SK-N-SH treated with all-trans-retinoic acid at 6 μM for 48 hours (cell line): ENCODE results near the gene HEYL.

ENCODE experiments used
- ARNTL ChIP-seq: fragments of 450-650 bp; formaldehyde crosslinking; IDR thresholded peaks from 2 replicates; pipeline ENCODE4 v1.5.0; 2020; ENCODE audit warnings: low read depth, mild to moderate bottlenecking, moderate library complexity, borderline replicate concordance
- CSDC2 ChIP-seq: fragments of 250-450 bp; sonication (Bioruptor Pico); IDR thresholded peaks from 2 replicates; pipeline ENCODE4 v1.5.0; 2020; ENCODE audit warnings: mild to moderate bottlenecking, moderate library complexity
- GLIS3 ChIP-seq: fragments of 250-450 bp; sonication (Bioruptor Pico); IDR thresholded peaks from 2 replicates; pipeline ENCODE4 v1.5.0; 2020; ENCODE audit warnings: mild to moderate bottlenecking, moderate library complexity
- PATZ1 ChIP-seq: fragments of 250-450 bp; sonication (Bioruptor Pico); IDR thresholded peaks from 2 replicates; pipeline ENCODE4 v1.8.0; 2020; ENCODE audit warnings: mild to moderate bottlenecking, moderate library complexity, borderline replicate concordance
- RARB ChIP-seq: fragments of 250-450 bp; sonication (Bioruptor Pico); IDR thresholded peaks from 2 replicates; pipeline ENCODE4 v1.8.0; 2021; ENCODE audit warnings: mild to moderate bottlenecking, moderate library complexity
- SNAI2 ChIP-seq: fragments of 250-450 bp; sonication (Bioruptor Pico); IDR thresholded peaks from 2 replicates; pipeline ENCODE4 v1.5.0; 2020; ENCODE audit warnings: mild to moderate bottlenecking, moderate library complexity
- TCF4 ChIP-seq: fragments of 250-450 bp; sonication (Bioruptor Pico); IDR thresholded peaks from 2 replicates; pipeline ENCODE4 v1.8.0; 2021; ENCODE audit warnings: mild to moderate bottlenecking, moderate library complexity, borderline replicate concordance
- TSHZ2 ChIP-seq: fragments of 250-450 bp; sonication (Bioruptor Pico); IDR thresholded peaks from 2 replicates; pipeline ENCODE4 v1.5.0; 2020; ENCODE audit warnings: mild to moderate bottlenecking, moderate library complexity
- ZFP30 ChIP-seq: fragments of 450-650 bp; formaldehyde crosslinking; IDR thresholded peaks from 2 replicates; pipeline ENCODE4 v1.5.0; 2022; ENCODE audit warnings: mild to moderate bottlenecking, moderate library complexity
- ZNF565 ChIP-seq: fragments of 450-650 bp; formaldehyde crosslinking; conservative IDR thresholded peaks from 2 replicates; pipeline ENCODE4 v1.5.0; 2020; ENCODE audit warnings: low read depth, mild to moderate bottlenecking, moderate library complexity

- no peak for TF ChIP-seq GLIS3 (CRISPR knock-in tag)
- no peak for TF ChIP-seq ZFP30 (CRISPR knock-in tag)
- no peak for TF ChIP-seq RARB
- no peak for TF ChIP-seq PATZ1 (CRISPR knock-in tag)
- TF ChIP-seq ARNTL (CRISPR knock-in tag): no peak
- no peak for TF ChIP-seq TSHZ2 (CRISPR knock-in tag)
- TF ChIP-seq ZNF565 (CRISPR knock-in tag): no peak
- no peak for TF ChIP-seq TCF4 (CRISPR knock-in tag)
- no peak for TF ChIP-seq SNAI2 (CRISPR knock-in tag)
- no peak for TF ChIP-seq CSDC2 (CRISPR knock-in tag)
Observed at GRCh38 chr1:39639305-39640130, at the start of gene HEYL.
